Germinal center (tissue), 1 donor: ENCODE results near the gene OR8A1.

Experiments used
- DNase-seq: peaks from one replicate; pipeline ENCODE4 v3.0.0; 2012; ENCODE audit warnings: mixed read lengths, low spot score

Gene OR8A1

GRCh38 chr11:124569697-124570096 is at the start of gene OR8A1:
Gene OR8A1, plus strand, starts transcription at chr11:124569997. Its CDS starts 123 bp downstream, at chr11:124570120.
- DNase-seq, result no peak

GRCh38 chr11:124520550-124520854 is 49.3 kb upstream of the OR8A1 start:
- DNase-seq, result no peak

GRCh38 chr11:124533626-124534025 is 36.2 kb upstream of the OR8A1 start:
- no peak for DNase-seq

- no peak for DNase-seq
Measured at GRCh38 chr11:124534051-124534450, 35.7 kb upstream of the OR8A1 start.

DNA sequence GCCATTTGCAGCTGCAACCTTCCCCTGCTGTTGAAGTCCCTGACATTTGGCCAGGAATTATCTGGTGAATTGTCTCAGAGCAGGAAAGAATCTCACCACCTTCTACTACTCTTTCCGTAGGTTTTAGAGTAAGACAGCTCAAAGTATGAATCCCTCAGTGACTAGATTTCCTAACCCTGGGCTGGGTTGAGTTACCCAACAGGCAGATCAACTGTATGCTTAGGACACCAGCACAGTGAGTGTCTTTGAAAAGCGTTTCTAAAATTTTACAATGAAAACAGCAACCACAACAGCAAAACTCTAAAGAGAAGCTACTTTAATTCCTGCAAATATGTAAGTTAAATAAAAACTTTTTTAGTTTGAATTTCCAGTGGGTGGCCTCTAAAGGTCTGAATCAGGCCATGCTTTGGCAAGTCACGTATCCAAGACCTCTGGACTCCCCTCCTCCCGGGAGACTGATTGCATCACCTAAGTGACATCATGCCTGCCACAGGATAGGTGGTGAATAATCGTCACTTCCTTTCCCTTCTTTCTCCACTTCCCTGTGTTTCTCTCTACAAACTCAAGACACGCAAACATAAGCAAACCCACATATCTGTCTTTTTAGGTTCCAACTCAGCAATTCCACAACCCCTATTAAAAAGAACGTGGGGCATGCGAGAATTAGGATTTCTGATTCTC is 34.1 kb upstream of the OR8A1 start:
- DNase-seq, result no peak

- DNase-seq, result no peak
Measured at GRCh38 chr11:124536520-124536919, 33.3 kb upstream of the OR8A1 start.

DNA sequence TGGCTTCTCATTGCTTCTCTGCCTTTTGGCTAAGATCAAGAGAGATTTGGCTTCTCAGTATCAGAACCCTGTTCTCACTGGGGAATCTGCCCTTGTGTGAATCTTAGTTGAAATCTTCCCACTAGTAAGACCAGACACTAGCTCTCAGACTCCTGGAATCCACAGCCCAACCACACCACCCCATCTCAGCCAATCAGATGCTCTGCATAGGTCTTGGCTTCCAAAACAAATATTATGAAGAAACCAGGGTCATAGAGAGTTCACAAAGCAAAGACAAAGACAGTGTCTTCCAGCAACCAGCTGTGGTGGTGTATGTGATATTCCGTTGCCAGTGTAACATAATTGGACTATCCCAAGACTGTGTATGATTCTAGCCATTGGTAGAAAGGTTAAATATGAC is 31.8 kb upstream of the OR8A1 start:
- DNase-seq, result no peak

DNA sequence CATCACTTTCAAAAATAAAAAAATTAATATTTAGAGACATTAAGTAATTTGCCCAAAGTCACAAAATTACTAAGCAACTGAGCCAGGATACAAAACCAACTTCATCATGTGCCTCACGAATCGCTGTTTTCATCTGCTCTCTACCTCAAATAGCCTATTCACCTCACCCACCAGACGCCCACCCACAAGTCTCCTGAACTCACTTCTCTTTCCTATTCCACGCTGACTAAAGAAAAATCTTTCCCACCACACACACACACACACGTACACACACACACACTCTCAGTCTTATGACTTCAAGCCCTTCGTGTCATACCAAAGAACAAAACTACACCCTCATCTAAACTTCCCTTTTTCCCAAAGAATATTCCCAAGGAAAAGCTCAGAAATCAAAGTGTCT is 28.6 kb upstream of the OR8A1 start:
- DNase-seq, result no peak

DNA sequence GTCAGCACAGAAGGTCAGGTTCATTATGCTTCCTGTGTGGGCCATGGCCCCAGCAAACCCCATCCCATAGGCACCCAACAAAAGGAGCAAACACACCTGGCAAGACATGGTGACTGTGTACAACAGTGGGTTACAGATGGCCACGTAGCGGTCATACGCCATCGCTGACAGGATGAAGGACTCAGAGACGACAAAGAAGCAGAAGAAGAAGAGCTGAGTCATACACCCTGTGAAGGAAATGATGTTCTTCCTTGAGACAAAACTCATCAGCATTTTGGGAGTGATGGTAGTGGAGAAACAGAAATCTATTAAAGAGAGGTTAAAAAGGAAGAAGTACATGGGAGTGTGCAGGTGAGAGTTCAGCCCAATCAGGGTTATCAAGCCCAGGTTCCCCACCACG is 26.7 kb upstream of the OR8A1 start:
- no peak for DNase-seq

DNA sequence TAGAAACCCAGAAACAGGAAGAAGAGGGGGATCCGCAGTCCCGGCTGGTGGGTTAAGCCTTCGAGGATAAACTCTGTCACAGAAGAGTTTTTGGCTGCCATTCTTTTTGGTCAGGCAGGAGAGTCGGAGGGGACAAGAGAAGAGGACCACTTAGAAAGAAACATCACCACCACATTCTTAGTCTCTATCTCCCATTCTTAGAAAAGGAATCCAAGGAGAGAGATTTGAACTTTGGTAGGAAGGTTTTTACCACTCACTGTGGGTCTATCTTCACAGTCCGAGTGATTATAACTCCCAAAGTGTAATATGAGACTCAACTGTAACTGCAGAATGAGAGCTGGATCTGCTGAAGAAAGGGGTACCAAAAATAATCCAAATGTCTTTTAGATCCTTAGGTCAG is 26.2 kb upstream of the OR8A1 start, which contains the start of gene OR8B12:
Gene OR8B12, minus strand, starts transcription at position 101 of the 400 bp plus-strand sequence. Its CDS starts 0 bp downstream, at position 101.
- no peak for DNase-seq

DNA sequence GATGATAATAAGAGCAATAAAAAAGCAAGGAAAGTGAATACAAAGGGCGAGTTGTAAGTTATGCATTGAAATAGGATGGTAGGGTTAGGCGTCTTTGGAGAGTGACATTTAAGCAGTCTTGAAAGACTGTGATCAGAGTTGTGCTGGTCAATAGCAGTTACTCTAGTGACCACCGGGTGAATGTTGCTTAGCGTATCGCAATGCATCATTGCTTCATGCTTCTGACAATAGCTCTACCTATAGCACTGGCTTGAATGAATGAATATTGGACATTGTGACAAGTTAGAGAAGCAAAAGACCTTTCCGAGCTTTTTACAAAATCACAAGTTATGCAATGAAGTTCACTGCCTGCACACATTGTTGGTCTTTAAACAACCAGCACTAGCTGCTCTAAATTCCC is 18.6 kb upstream of the OR8A1 start:
- no peak for DNase-seq

GRCh38 chr11:124551987-124552386 is 17.8 kb upstream of the OR8A1 start:
- DNase-seq, result no peak

DNA sequence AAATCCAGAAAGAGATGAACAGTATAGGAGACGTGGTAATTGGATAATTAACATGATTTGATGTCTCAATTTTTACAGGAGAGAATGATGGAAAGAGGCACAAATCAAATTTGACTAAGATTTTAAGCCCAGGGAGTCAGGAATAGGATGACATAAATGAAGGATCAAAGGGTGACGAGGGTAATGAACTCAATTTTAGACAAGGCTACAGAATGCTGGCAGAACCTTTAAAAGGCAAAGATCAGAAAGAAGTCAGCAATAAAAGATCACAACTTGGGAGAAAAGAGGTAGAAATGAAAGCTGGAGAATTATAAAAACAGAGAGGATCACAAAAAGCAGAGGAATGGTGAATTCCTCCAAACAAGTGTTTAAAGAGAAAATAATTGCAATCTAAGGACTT is 13.0 kb upstream of the OR8A1 start:
- no peak for DNase-seq

- no peak for DNase-seq
Measured at GRCh38 chr11:124570160-124570559, 363 bp downstream of the OR8A1 start.

- no peak for DNase-seq
Measured at GRCh38 chr11:124577716-124578427, 8.1 kb downstream of the OR8A1 start.

DNA sequence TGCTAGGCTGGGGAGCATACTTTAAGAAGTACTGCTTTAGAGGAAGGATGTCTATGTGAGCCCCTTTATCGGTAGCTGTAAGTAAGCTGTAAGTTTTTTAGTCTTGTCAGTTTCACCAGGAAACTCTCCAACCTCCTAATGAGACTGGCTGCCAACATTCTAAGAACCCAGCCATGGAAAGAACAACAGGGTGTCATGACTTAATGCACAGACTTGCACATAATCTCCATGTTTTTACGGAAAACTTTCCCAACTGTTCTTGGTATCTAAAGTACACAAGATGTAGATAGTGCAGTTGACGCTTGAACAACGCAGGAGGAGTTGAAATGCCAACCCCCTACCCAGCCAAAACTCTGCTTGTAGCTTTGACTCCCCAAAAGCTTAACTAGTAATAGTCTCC is 9.0 kb downstream of the OR8A1 start:
- DNase-seq, result no peak

- no peak for DNase-seq
Measured at GRCh38 chr11:124581817-124582216, 12.0 kb downstream of the OR8A1 start.

GRCh38 chr11:124582565-124582964 is 12.8 kb downstream of the OR8A1 start:
- DNase-seq, result no peak

GRCh38 chr11:124583781-124584180 is 14.0 kb downstream of the OR8A1 start:
- no peak for DNase-seq

GRCh38 chr11:124584681-124585372 is 15.0 kb downstream of the OR8A1 start:
- DNase-seq, result no peak

- DNase-seq, result no peak
Measured at GRCh38 chr11:124586238-124586860, 16.6 kb downstream of the OR8A1 start.

DNA sequence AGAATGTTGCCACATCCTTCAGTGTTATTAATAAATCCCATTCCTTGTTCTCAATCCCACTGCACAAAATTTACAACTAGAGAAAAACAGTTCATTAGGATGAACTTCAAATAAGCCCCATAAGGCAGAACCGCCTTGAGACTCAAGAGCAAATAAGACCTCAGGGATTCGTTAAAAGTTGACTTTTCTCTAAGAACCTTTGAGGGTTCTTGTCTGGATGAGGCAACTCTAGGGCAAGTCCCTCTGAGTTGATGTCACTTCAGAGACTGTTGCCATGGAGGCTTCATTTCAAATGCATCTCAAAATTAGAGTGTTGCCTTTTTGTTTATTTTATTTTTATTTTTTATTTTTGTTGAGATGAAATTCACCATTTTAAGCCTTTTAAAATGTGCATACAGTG is 21.6 kb downstream of the OR8A1 start:
- no peak for DNase-seq

DNA sequence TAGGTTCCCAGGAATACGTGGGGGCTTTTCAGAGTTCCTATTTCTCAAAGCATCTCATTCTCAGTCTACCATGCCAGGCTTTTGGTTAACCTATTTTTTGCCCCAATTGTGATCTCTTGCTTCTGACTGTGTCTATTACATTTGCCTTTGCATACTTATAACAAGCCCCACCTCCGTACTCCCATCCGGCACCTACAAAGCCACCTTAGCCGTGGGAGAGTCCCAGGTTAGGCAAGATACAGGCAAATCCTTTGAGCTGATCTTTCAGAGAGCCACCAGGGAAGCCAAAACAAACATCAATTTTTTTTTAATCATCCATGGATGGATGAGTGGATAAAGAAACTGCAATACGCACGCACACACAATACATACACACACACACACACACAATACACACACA is 22.8 kb downstream of the OR8A1 start:
- DNase-seq, result no peak
